Smooth muscle cell (in vitro differentiated cells): ENCODE data around the gene FBXL19. TPM values are rescaled to one million over a fixed set of nuclear protein-coding genes. Genes with fewer than 3 reads are reported as not detected.

Experiments used
- DNase-seq: peaks from one replicate; lab custom pipeline; 2025; ENCODE audit not compliant: unreplicated experiment; lab: John Stamatoyannopoulos, UW
- H2AFZ ChIP-seq: fragments of 200-600 bp; sonication (generic); 2 replicates; pipeline ENCODE4 v1.6.0; 2016; ENCODE audit warnings: antibody characterized with exemption, low read depth, mild to moderate bottlenecking
- H3F3A ChIP-seq: fragments of 200-600 bp; sonication (generic); 2 replicates; pipeline ENCODE4 v1.6.0; 2017; ENCODE audit warnings: antibody characterized with exemption, low read depth
- H3K27ac ChIP-seq: fragments of 200-600 bp; sonication (generic); 2 replicates; pipeline ENCODE4 v1.5.1; 2016; ENCODE audit warnings: low read depth, mild to moderate bottlenecking
- H3K27me3 ChIP-seq: fragments of 200-600 bp; sonication (generic); 2 replicates; pipeline ENCODE4 v1.6.1; 2016; ENCODE audit warnings: low read depth, mild to moderate bottlenecking
- H3K36me3 ChIP-seq: fragments of 200-600 bp; sonication (generic); 2 replicates; pipeline ENCODE4 v1.5.1; 2016; ENCODE audit warnings: low read depth
- H3K4me1 ChIP-seq: fragments of 200-600 bp; sonication (generic); 2 replicates; pipeline ENCODE4 v1.5.1; 2016; ENCODE audit warnings: low read depth
- H3K4me2 ChIP-seq: fragments of 200-600 bp; sonication (generic); 2 replicates; pipeline ENCODE4 v1.6.0; 2016; ENCODE audit warnings: mild to moderate bottlenecking
- H3K4me3 ChIP-seq: fragments of 200-600 bp; sonication (generic); 2 replicates; pipeline ENCODE4 v1.5.1; 2016; ENCODE audit warnings: mild to moderate bottlenecking
- H3K79me2 ChIP-seq: fragments of 200-600 bp; sonication (generic); 2 replicates; pipeline ENCODE4 v1.6.0; 2016; ENCODE audit warnings: low read depth, mild to moderate bottlenecking
- H3K9ac ChIP-seq: fragments of 200-600 bp; sonication (generic); 2 replicates; pipeline ENCODE4 v1.6.0; 2016; ENCODE audit warnings: low read depth
- H3K9me3 ChIP-seq: fragments of 200-600 bp; sonication (generic); replicated peaks from 2 replicates; pipeline ENCODE4 v1.5.1; 2016; ENCODE audit warnings: low read depth
- H4K20me1 ChIP-seq: fragments of 200-600 bp; sonication (generic); 2 replicates; pipeline ENCODE4 v1.6.0; 2016; ENCODE audit warnings: low read depth
- CTCF ChIP-seq: fragments of 200-600 bp; sonication (generic); IDR thresholded peaks from 2 replicates; pipeline ENCODE4 v1.5.1; 2017; ENCODE audit warnings: borderline replicate concordance, mild to moderate bottlenecking, antibody characterized with exemption; ENCODE audit not compliant: insufficient read depth, poor library complexity, severe bottlenecking
- WGBS: methylation state at CpG from one replicate; pipeline ENCODE4 v1.1.7; 2016; ENCODE audit warnings: low lambda C conversion rate; 5-methylcytosine and 5-hydroxymethylcytosine counted together
- polyA plus RNA-seq: library from polyadenylated mRNA; unstranded; fragments of >200 nt; fragmentation: Nextera tagmentation; extraction: Ambion mirVana; gene quantifications from 2 replicates; pipeline ENCODE4 v1.2.1, GENCODE V29; 2016
- total RNA-seq: library from RNA; depleted of rRNA; stranded (reverse); fragments of >200 nt; gene quantifications from 2 replicates; pipeline ENCODE4 v1.2.3, GENCODE V29; 2014

FBXL19 gene
- total and polyA plus RNA-seq, 2 experiments from 2014 or later, result 1.3 to 4.5 TPM

- 98% methylated on average over 19 of the region's 19 CpGs for WGBS
- H3K9ac ChIP-seq, result no peak overlapping the region
- DNase-seq, result no peak
- H2AFZ ChIP-seq, result no peak overlapping the region
- H3K27ac ChIP-seq, result no peak overlapping the region
- H4K20me1 ChIP-seq, result no peaks in the 10 kb centered on the region
- no peaks in the 10 kb centered on the region for H3K27me3 ChIP-seq
- H3K4me1 ChIP-seq, result no peaks in the 10 kb centered on the region
- H3K4me2 ChIP-seq, result no peak overlapping the region
- no peaks in the 10 kb centered on the region for H3K9me3 ChIP-seq
- no peaks in the 10 kb centered on the region for H3F3A ChIP-seq
- TF ChIP-seq CTCF, result no peak
- H3K79me2 ChIP-seq, result no peaks in the 10 kb centered on the region
- no peak overlapping the region for H3K4me3 ChIP-seq
- peaks cover 17% of the 10 kb centered on the region for H3K36me3 ChIP-seq
Observed at GRCh38 chr16:30969246-30969842, 46.0 kb downstream of the FBXL19 start.

GRCh38 chr16:30971298-30971697 lies 47.9 kb downstream of the FBXL19 start:
- H3K36me3 ChIP-seq, result peaks cover 17% of the 10 kb centered on the region
- WGBS, result 96% methylated on average over 14 of the region's 14 CpGs

GRCh38 chr16:30972872-30973271 lies 49.5 kb downstream of the FBXL19 start:
- Histone ChIP-seq H3K4me3 (no peak overlapping the region), H2AFZ (no peak overlapping the region), H3K79me2 (no peaks in the 10 kb centered on the region), H3K9me3 (no peaks in the 10 kb centered on the region), H3K27me3 (no peaks in the 10 kb centered on the region), H3K36me3 (peaks cover 17% of the 10 kb centered on the region), H3K4me1 (no peaks in the 10 kb centered on the region), H3K4me2 (no peak overlapping the region), H3K9ac (no peak overlapping the region), H4K20me1 (no peaks in the 10 kb centered on the region), H3K27ac (no peak overlapping the region), H3F3A (no peaks in the 10 kb centered on the region)
- 92% methylated on average over 7 of the region's 7 CpGs for whole genome bisulfite sequencing
- no peak for DNase-seq
- TF ChIP-seq CTCF, result no peak

More at GRCh38 chr16:30971298-30971697, 47.9 kb downstream of the FBXL19 start:
- Histone ChIP-seq H3K4me2 (no peak overlapping the region), H3K4me1 (no peaks in the 10 kb centered on the region), H4K20me1 (no peaks in the 10 kb centered on the region), H3K27me3 (no peaks in the 10 kb centered on the region), H2AFZ (no peak overlapping the region), H3K4me3 (no peak overlapping the region), H3F3A (no peaks in the 10 kb centered on the region), H3K79me2 (no peaks in the 10 kb centered on the region), H3K9me3 (no peaks in the 10 kb centered on the region), H3K27ac (no peak overlapping the region), H3K9ac (no peak overlapping the region)
- no peak for DNase-seq
- TF ChIP-seq CTCF, result no peak

GRCh38 chr16:30974348-30974747 lies 51.0 kb downstream of the FBXL19 start:
- no peaks in the 10 kb centered on the region for H3K4me1 ChIP-seq
- no peaks in the 10 kb centered on the region for H3F3A ChIP-seq
- no peaks in the 10 kb centered on the region for H3K27me3 ChIP-seq
- no peak overlapping the region for H3K27ac ChIP-seq
- H3K36me3 ChIP-seq, result peaks cover 17% of the 10 kb centered on the region
- 96% methylated on average over 6 of the region's 6 CpGs for WGBS
- no peaks in the 10 kb centered on the region for H3K79me2 ChIP-seq
- no peak overlapping the region for H2AFZ ChIP-seq
- no peaks in the 10 kb centered on the region for H3K9me3 ChIP-seq
- peaks cover 3% of the 10 kb centered on the region for H4K20me1 ChIP-seq
- no peak for DNase-seq
- H3K4me3 ChIP-seq, result no peak overlapping the region
- TF ChIP-seq CTCF, result no peak
- H3K4me2 ChIP-seq, result no peak overlapping the region
- H3K9ac ChIP-seq, result no peak overlapping the region
